ENCODE results near the gene PAPOLA.

Gene PAPOLA

DNA sequence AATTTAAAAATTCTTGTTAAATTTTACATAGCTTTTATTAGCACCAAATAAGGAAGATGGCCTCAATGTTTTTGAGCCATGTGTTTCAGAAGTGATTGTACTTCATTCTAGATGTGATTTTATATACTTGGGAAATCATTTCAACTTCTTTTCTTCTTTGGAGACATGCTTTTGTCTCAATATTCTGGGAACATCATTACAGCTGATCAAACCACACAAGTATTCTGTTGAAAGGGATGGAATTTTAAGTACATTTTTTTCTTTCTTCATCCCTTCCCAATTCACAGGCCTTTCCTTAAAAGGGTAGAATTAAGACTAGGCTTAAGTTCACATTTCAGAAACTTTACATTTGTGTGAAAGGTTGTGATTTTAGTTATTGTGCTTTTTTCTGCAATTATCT, 66.4 kb downstream of the PAPOLA start:
- DNase-seq = no peak

DNA sequence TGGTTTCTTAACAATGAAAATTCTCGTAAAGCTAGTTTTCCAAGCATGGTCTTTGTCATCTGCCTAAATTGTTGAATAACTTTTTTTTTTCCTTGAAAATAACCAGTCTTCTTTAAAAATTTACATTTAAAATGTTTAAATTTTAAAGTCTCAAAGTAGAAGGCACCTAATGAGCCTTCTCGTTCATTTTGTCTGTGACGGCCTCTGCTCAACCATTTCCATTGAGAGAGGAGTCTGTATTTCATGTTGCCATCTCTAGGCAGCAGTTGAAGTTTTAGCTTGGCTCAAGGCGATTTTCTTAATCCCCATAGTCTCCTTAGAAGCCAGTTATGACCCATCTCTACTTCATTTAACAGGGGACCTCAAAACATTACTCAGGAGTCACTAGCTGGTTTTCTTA, 69.1 kb downstream of the PAPOLA start:
- no peak for DNase-seq

DNA sequence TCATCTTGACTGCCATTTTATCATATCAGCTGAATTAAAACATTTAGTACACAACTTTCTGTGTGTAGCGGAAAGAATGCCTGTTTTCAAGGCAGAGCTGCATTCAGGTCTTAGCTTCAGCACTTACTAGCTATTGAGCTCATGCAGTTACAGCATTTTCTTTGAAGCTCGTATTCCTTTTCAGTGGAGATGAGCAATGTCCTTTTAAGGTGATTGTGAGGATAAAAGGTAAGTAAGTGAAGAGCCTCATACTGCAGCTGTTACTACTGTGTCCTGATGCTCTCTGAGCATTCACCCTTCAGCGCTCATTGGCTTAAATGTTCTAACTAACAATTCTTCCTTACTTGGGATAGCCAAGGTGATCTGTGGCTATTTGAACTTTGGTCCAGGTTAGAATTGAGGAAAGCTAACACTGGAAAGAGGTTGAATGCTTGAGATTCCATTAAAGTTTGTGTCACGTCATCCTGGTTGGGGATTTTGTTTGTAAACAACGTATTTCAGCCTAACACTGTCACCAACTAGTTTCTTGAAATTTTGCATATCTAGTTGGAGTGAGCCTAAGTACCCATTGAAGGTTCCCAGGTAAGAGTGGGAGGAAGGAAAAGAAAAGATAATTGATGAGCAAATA, 71.4 kb downstream of the PAPOLA start:
- DNase-seq = no peak

DNA sequence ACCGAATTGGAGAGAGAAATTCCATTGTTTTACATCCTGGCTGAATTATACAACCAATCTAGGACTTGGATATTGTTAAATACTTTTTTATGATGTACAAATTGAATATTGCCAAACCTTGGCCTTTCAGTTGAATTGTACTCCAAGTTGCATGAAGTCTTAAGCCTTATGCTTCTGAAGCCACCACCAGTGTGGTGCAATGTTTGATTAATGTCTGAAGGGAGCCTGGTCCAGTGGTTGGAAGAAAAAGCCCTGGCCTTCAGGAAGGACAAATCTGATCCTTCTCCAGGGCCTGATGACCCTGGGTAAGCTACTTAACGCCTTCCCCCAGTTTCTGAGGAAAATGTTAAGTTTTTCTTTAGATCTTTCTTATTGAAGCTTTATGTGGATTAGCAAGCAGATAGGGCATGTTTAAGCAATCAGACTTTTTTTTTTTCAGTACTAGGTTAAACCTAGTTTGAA, 72.0 kb downstream of the PAPOLA start:
- DNase-seq = no peak

DNA sequence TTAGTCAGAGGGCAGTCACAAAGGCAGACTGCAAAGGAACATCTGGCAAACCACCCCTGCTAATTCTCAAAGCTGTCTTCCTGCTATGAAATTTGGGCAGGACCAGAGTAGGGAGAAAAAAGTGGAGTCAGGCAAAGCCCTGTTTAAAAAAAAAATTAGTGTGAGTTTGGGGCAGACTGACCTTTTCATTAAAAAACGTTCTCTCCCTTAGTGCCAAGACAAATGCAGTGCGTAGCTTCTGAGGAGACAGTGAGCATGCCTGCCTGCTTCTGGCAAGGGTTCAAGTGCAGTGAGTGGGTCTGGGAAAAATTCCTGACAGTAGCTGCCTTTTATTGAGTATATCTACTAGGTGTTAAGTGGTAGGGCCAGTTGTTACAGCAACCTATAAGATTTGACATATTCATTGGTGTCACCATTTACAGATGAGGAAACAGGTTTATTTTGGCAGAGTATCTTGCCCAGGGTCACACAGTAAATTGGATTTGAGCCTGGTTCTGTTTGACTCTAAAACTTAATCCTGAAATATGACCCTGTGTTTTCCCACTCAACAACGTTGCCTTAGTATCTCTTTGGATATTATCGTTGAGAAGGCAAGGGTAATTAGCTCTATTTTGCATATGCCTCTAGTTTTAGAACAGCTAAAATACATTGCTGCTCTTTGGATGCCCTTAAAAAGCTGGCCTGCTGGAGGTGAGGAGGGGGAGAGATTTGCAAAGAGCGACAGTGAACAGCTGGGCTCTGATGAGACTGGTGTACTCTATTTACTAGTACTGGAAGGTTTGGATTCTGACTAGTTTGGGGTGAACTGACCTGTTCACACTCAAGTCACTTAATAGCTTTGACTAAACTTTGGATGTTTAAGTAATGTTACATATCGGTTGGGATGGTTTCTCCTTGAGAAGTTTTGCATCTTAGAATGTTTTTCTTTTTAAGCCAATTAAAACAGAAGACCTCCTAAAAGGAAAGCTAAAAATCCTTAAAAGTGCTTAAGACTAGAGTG, 72.8 kb downstream of the PAPOLA start:
- peak; percentile 53 for DNase-seq

DNA sequence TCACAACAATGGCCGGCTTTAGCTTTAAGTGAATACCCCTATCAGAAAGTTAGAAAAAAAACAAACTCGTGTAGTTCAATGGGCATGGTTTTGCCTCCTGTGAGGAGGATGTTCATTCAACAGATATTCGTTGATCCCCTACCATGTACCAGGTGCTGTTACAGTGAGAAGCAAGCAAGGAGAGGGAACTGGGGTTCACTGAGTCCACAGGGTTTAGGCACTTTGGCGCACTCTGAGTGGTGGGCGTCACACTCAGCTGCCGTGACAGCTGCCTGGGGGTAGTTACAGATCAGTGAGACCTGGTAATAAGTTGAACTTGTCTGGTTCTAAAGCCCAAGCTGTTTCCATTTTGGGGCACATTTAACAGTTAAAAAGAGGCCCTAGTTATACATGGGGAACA, 74.2 kb downstream of the PAPOLA start:
- no peak for DNase-seq

DNA sequence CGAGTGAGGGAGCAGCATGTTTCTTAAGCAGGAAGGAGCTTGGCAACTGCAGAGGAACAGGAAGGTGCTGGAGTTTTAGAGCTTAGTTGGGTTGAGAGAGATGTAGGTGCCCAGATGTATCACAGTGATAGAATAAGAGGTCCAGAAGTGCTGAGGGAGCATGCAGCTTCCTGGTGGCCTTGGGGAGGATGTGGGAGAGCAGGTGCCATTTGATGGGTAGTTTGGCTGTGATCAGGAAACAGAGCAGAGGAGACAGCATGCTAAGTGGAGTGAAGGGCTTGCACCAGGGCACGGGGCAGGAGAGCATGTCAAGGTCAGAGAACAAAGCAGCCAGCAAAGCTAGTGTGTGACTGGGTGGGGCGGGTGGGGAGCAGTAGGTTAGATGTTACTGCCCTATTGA, 74.8 kb downstream of the PAPOLA start:
- DNase-seq = no peak

DNA sequence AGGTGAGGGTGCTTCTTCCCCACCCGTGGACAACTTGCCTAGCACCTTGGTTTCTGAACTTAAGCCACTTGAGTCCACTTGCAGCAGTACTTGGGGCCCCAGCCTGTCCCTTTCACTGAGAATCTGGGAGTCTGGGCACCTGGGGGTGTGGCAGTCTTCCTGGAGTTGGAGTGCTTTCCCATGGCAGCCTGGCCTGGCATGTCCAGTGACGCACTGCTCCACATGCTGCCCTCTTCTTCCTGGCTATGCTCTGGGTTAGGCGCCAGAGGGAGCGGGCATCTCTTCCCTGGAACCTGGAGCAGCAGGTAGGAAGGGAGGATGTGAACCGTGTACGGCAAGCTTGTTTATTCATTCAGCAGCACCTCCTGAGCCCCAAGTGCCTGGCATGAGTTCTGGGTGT, 76.4 kb downstream of the PAPOLA start:
- DNase-seq = no peak

DNA sequence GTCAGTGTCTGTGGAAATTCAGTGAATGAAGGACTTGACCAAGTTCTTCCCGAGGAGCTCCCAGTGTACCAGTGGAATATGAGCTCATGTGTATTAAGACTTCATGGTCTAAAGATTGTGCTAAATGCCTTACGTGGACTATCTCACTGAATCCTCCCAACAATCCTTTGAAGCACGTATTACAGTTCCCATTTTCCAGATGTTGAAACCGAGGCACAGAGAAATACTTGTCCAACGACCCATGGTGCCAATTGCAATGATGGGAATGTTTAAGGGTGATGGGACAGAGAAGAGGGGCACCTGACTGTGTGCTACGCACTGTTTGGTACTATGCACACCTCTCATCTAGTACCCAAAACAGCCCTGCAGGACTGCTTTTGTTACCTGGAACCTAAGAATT, 77.2 kb downstream of the PAPOLA start:
- no peak for DNase-seq

DNA sequence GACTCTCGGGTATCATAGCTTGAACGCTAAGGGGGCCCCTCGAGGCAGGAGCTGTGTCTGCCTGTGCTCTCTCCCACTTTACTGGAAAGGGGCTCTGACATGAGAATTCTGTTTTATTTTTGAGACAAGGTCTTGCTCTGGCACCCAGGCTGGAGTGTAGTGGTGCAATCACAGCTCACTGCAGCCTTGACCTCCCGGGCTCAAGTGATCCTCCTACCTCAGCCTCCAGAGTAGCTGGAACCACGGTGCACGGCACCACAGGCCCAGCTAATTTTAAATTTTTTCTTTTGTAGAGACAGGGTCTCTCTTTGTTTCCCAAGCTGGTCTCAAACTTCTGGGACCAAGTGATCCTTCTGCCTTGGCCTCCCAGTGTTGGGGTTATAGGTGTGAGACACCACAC, 77.7 kb downstream of the PAPOLA start:
- no peak for DNase-seq

DNA sequence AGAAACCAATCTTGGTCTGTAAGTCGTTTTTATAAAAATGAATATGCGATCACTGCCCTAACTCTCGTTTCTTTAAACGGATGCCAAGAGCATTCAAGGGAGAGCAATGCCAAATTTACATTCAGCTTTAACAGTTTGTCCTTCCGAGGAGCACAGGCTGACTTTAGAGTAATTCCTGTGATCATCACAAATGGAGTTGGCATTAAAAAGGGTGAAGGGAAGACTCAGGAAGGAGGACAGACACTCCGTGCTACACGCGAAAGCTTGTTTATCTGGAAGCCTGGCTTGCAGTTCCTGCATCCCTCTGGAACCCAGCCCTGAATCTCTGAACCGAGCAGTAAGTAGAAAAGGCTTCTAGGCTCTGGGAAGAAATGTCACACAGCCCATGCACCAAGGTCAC, 78.4 kb downstream of the PAPOLA start:
- DNase-seq = no peak

DNA sequence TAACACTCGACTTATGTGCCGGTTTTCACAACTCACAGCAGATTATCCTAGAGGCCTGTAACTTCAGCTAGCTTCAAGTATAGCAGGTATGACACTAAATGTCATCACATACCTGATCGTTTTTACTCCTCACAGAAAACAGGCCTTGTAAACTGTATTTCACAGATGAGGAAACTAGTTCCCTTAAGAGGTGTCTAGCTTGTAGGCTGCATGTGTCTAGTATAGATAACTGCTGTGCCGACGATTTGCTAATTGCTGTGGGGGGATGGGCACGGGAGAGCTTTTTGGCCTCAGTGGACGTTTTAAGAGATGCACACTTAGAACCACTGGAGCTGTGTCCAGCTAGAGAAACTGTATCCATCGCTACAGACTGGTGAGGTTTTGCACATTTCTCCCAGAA, 78.8 kb downstream of the PAPOLA start:
- DNase-seq = no peak

DNA sequence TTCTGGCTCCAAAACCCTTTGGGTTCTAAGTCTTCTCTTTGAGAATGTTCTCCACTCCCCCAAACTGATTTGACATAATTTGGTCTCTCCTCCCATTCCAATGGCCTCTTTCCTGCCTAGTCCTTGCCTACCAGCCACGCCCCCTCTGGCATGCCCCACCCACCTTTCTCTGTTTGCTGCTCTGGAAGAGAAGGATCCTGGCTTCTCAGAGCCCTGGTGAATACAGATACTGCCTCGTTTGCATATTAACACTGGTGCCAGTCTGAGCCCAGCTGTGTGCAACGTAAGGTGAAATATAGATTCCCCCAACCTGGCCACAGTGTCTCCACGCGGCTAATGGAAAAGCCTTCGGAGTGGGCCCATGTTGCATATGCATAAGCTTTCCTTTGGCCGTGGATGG, 79.7 kb downstream of the PAPOLA start:
- no peak for DNase-seq

DNA sequence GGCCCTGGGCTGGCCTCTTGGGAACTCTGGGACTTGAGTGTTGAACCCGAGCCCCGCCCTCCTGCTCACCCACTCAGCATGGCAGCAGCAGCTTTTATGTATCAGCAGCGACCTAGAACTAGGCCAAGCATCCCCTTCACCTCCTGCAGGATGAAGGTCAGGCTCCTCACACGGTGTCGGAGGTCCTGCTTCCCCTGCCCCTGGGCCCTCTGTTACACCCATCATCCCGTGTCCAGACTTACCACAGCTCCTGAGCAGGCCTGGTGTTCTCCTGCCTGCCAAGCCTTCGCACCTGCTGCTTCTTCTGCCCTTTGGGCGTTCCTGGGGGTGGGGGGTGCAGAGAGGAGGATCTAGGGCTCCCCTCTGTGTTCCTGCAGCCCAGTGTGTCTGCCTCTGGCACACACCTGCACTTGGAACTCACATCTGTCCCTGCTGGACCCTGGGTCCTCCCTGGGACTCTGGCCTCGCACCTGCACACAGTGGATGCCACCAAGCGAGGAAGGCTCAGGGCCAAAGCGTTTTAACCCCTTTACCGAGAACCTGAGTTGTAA, 80.3 kb downstream of the PAPOLA start:
- no peak for DNase-seq

DNA sequence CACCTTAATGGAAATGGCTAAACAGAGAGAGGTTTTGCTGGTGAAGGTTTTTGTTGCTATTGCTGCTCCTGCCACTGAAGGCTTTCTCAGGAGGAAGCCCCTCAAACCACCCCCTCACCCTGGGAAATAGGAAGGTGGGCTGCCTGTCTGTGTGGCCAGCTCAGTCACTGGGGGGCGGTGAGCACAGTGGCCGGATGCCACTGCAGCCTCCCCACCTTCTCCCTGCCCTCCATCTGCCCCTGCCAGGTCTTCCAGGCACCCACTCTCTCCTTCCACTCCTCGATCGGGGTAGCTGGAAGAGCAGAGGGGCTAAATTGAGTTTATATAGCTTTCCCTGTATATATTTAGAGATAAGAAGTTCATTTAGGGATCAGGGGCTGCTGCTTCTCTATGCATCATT, 80.8 kb downstream of the PAPOLA start:
- no peak for DNase-seq

DNA sequence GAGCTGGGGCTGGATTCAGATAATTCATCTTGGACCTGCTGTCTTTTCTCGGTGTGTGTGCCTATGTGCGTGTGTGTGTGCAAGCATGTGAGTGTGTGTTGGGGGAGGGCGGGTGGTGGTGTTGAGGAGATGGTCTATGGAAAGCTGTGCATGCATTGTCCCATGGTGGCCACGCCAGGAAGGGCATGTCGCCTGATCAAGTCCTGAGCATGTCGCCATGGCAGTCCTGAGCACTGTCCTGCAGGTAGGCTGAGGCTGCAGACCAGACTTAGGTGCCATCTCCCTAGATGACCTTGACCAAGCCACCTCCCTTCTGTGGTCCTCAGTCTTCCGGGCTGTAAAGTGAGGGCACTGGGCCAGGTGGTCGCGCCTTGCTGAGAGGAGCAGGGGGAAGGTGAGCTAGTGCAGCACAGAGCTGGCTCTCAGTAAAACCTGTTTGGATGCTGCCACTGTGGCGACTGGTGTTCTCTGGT, 81.4 kb downstream of the PAPOLA start:
- DNase-seq = no peak

DNA sequence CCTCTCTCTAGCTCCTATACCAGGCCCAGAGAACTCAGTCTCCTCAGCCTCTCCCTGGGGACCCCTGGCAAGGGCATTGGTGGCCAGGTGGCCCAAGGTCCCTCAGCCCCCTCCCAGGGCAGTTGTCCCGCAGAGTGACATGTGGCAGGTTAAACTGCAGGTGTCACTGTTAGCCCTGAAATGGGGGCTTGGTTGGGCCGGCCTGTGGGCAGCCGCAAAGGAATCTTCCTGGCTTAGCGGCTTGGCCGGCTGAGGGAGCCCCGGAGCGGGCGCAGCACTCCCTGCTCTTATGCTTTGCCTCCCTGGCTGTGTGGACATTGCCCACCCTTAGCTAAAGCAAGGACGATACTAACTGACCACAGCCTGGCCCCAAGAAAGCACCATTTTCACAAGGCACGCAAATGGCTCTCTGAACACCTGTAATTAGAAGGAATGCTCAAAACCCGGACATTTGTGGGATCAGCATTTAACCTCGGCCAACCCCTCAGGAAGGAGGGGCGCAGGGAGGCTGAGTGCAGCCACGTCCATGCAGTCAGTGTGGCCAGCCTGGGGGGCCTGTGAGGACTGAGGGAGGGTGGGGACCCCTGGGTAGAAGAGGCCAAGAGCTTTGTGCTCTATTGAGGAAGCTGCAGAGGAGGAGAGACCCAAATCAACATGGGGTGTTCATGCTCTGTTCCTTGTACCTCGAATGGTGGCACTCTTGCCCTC, 82.2 kb downstream of the PAPOLA start:
- DNase-seq = peak; percentile 41

DNA sequence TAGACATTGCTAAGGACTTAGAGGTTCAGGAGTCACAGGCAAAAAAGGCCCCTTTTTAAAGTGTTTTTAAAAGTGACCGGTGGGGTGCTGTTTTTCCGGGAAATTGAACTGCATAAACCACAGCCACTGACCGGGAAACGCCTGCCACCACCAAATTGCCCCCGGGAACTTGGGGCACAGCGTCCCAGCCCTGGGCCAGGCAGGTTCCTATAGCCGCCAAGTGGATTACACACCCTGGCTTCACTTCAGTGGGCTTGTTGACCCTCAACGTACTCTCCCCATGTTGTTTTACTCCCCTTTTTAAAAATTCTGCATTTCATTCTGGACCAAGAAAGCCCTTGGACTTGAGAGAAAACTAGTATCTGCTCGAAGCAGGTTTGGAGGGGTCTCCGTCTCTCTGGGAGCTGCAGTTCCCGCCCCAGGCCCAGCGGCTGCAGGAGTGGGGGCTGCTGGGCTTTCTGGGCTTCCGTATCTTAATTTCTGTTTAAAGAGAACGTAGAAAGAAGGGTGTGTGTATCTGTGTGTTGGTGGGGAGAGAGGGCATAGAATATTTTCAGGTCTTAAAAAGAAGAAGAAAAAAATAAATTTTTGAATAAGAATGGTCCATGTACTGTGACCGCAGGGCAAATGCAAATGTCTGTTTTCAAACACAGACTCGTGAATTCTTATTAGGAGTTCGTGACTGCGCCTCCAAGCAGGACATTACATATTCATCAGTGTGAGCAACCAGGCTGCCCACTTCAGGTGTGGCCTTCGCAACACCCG, 82.9 kb downstream of the PAPOLA start:
- no peak for DNase-seq

DNA sequence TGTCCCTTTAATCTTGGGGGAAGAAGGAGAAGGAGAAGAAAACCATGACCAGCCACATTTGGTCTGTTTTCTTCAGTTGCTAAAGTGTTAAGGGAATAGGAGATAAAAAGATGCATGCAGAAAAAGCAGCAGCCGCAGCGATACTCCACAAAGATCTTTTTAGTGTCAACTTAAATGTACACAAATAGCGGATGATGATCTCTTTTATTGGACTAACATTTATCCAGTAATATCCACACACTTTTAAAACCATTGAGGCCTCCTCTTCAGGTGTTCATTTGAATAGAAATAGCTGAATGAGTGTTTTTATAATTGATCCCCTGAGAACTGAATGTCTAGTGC, 83.5 kb downstream of the PAPOLA start:
- DNase-seq = no peak

DNA sequence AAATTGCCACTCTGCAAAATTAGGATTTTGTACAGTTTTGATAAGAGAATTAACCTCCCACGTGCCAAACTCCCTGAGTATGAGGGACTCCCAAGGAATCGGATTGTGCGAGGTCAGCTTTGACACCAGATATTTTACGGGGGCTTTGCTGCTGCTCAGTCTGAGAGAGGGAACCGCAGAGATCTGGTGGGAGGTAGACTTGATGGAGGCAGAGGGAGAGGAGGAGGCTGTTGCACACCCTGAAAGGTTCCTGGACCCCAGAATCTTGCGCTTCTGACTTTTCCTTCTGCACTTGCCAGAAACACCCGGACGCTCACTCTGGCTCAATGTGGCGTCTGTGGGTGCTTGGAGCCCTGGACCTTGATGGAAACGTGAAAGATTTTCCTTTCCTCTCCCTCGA, 83.9 kb downstream of the PAPOLA start:
- no peak for DNase-seq

DNA sequence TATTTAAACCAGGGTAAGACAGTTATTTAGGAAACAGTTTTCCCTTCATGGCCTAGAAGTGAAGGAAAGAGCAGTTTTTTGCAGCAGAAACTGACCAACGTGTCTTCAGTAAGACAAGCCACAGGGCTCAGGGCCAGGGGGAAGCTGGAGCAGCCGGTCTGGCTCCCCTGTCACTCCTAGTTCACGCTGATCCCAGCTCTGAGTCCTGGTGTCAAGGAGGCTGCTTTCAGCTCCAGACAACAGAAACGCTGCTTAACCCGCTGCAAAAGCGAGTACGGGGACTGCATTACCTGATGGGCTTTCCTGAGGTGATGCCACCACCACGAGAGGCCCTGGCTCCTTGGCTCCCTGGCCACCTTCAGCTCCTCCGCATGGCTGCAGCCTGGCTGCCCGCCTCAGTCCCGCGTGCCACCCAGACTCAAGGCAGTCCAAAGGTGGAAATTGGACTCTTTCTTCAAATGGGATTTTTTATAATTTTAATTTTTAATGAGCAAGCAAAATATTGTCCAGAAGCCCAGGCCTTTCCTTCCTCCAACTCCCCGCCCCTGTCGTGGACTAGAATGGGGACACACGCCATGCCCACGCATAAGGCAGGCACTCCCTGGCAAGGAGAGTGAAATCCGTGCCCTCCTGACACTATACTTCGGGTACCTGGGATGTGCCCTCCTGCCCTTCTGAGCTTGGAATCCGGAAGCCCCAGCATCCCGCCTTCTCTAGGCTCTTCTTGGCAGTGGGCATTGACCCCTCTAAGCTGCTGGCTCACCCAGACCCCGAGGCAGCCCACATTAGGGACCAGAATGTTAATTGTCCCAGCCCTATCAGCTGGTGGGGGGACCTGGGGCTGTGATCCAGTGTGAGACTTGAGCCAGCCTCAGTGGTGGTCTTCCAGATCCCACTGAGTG, 85.0 kb downstream of the PAPOLA start:
- no peak for DNase-seq

All from NCI-H774 (cell line).